GM12878 (cell line): ENCODE results near the gene TBC1D26.
"Not testable (repeated sequence)": the region's sequence is repeated elsewhere in the genome, so short reads cannot be mapped to it uniquely, and the experiment has no call there.

Experiments used
- ETV6 ChIP-seq, 2 experiments: fragments of 450-650 bp in 1 of 2; IDR thresholded peaks in 1 of 2; conservative IDR thresholded peaks in 1 of 2; 2 replicates each; pipeline ENCODE4 v1.6.1; 2014; ENCODE audit warnings: antibody characterized with exemption in 1 of 2, borderline replicate concordance in 1 of 2, low read depth in 1 of 2, mild to moderate bottlenecking in 1 of 2, moderate library complexity in 1 of 2
- KAT2A ChIP-seq: conservative IDR thresholded peaks from 2 replicates; pipeline ENCODE4 v1.6.1; 2011; ENCODE audit warnings: low read depth, low read length; ENCODE audit not compliant: control insufficient read depth
- POLR2A ChIP-seq: IDR thresholded peaks from 2 replicates; pipeline ENCODE4 v1.6.1; 2011; ENCODE audit warnings: low read depth, mild to moderate bottlenecking, low read length
- POLR2AphosphoS5 ChIP-seq: IDR thresholded peaks from 2 replicates; pipeline ENCODE4 v1.6.1; 2011; ENCODE audit warnings: mild to moderate bottlenecking, low read length, inconsistent platforms
- SP1 ChIP-seq: IDR thresholded peaks from one replicate; pipeline ENCODE4 v1.6.1; 2011; ENCODE audit warnings: low read depth, low read length
- TAF1 ChIP-seq: IDR thresholded peaks from 2 replicates; pipeline ENCODE4 v1.6.1; 2011; ENCODE audit warnings: mild to moderate bottlenecking, low read depth, low read length, borderline replicate concordance
- TF ChIP-seq, protein P1 (sequence below), 3 experiments: IDR thresholded peaks in 2 of 3; conservative IDR thresholded peaks in 1 of 3; 2 replicates each; pipeline ENCODE4 v1.5.1; 2011; ENCODE audit warnings: low read depth in 3 of 3, low read length in 3 of 3, mild to moderate bottlenecking in 3 of 3, control low read depth in 2 of 3, moderate library complexity in 2 of 3, inconsistent platforms in 1 of 3, mixed read lengths in 1 of 3; ENCODE audit not compliant: control insufficient read depth in 2 of 3, insufficient read depth in 1 of 3; ENCODE audit errors: extremely low read depth in 1 of 3
- TF ChIP-seq, protein P2 (sequence below): IDR thresholded peaks from 2 replicates; pipeline ENCODE4 v1.6.1; 2012; ENCODE audit warnings: low read length, inconsistent platforms

DNA sequence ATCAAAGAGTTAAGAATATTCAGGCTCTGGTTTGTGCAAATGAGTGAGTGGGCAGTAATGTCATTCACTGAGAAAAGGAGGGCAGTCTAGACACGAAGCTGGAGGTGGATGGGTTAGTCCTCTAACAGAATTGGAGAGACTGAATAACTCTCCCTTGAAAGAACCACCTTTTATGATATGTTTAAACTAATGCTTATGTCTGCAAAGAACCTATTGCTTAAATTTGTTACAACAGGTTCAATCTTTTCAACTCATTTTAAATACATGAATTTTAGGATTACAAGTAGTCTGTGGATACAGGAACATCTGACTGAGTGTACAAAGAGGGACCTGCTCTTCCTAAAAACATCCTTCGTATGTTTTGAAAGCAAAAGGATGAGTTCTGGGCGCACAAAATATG is 33.1 kb upstream of the TBC1D26 start:
- TF ChIP-seq, protein P1, sequence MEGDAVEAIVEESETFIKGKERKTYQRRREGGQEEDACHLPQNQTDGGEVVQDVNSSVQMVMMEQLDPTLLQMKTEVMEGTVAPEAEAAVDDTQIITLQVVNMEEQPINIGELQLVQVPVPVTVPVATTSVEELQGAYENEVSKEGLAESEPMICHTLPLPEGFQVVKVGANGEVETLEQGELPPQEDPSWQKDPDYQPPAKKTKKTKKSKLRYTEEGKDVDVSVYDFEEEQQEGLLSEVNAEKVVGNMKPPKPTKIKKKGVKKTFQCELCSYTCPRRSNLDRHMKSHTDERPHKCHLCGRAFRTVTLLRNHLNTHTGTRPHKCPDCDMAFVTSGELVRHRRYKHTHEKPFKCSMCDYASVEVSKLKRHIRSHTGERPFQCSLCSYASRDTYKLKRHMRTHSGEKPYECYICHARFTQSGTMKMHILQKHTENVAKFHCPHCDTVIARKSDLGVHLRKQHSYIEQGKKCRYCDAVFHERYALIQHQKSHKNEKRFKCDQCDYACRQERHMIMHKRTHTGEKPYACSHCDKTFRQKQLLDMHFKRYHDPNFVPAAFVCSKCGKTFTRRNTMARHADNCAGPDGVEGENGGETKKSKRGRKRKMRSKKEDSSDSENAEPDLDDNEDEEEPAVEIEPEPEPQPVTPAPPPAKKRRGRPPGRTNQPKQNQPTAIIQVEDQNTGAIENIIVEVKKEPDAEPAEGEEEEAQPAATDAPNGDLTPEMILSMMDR (IDR thresholded peaks at IDR 0.05 in 2 of 3, conservative IDR thresholded peaks at IDR 0.05 in 1 of 3; ENCODE audit: control insufficient read depth in 2 of 3, extremely low read depth in 1 of 3, insufficient read depth in 1 of 3, low read depth in 3 of 3, low read length in 3 of 3), result not testable (repeated sequence)
- not testable (repeated sequence) for TF ChIP-seq POLR2A; ETV6 (conservative IDR thresholded peaks at IDR 0.05 in 1 of 2, IDR thresholded peaks at IDR 0.05 in 1 of 2; ENCODE audit: borderline replicate concordance in 1 of 2, low read depth in 1 of 2); POLR2AphosphoS5; KAT2A; TAF1; SP1
- TF ChIP-seq, protein P2, sequence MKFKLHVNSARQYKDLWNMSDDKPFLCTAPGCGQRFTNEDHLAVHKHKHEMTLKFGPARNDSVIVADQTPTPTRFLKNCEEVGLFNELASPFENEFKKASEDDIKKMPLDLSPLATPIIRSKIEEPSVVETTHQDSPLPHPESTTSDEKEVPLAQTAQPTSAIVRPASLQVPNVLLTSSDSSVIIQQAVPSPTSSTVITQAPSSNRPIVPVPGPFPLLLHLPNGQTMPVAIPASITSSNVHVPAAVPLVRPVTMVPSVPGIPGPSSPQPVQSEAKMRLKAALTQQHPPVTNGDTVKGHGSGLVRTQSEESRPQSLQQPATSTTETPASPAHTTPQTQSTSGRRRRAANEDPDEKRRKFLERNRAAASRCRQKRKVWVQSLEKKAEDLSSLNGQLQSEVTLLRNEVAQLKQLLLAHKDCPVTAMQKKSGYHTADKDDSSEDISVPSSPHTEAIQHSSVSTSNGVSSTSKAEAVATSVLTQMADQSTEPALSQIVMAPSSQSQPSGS, result not testable (repeated sequence)
